ENCODE results near the gene PHACTR1. TPM values are rescaled to one million over a fixed set of nuclear protein-coding genes. Genes with fewer than 3 reads are reported as not detected.

The PHACTR1 gene
- polyA plus RNA-seq, 2 of the 4 experiments (the other 2 are of a cell fraction) = not detected

DNA sequence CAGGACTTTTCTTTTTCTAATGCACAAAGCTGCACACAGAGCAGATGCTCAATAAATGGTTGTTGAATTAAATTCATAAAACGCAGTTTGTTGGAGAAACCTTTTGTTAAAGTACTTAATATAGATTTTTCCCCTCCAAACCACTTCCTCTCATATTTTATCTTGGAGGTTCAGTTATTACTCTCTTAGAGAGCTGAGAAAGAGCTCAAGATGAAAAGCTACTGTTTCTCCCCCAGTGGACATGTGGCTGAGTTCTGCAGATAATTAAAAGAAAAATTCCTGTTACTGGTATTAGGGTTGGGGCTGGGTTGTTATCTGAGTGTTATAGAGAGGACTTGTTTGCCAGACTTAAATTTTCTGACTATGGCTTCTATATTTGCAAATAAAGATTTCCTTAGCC, 317.7 kb downstream of the PHACTR1 start:
- ChIA-PET CTCF (no interaction called here), POLR2A (no interaction called here)
- DNase-seq (ENCODE audit: low read depth in 1 of 2, low spot score in 1 of 2) (no peak), ATAC-seq (no peak), FAIRE-seq (no peak)
- WGBS (ENCODE audit: missing lambda C conversion rate) = 0% methylated on average over 1 of the region's 1 CpG
- TF ChIP-seq ZSCAN20 (CRISPR knock-in tag; IDR thresholded peaks at IDR 0.05) = no peak
- no peak for TF ChIP-seq RARB (CRISPR knock-in tag; IDR thresholded peaks at IDR 0.05)
- no peak for TF ChIP-seq RNF2 (IDR thresholded peaks at IDR 0.05; ENCODE audit: borderline replicate concordance, low read depth)
- TF ChIP-seq, protein P1, sequence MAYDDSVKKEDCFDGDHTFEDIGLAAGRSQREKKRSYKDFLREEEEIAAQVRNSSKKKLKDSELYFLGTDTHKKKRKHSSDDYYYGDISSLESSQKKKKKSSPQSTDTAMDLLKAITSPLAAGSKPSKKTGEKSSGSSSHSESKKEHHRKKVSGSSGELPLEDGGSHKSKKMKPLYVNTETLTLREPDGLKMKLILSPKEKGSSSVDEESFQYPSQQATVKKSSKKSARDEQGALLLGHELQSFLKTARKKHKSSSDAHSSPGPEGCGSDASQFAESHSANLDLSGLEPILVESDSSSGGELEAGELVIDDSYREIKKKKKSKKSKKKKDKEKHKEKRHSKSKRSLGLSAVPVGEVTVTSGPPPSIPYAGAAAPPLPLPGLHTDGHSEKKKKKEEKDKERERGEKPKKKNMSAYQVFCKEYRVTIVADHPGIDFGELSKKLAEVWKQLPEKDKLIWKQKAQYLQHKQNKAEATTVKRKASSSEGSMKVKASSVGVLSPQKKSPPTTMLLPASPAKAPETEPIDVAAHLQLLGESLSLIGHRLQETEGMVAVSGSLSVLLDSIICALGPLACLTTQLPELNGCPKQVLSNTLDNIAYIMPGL (CRISPR knock-in tag; IDR thresholded peaks at IDR 0.05; ENCODE audit: borderline replicate concordance) = no peak
- TF ChIP-seq NFE2L2 (conservative IDR thresholded peaks at IDR 0.05; ENCODE audit: low read length) = no peak
- no peaks in the 10 kb centered on the region for H3K9me3 ChIP-seq
- no peak overlapping the region for H3K4me2 ChIP-seq
- no peak overlapping the region for H3K4me3 ChIP-seq
- no peaks in the 10 kb centered on the region for H3K4me1 ChIP-seq
- H3K27ac ChIP-seq = no peak overlapping the region

DNA sequence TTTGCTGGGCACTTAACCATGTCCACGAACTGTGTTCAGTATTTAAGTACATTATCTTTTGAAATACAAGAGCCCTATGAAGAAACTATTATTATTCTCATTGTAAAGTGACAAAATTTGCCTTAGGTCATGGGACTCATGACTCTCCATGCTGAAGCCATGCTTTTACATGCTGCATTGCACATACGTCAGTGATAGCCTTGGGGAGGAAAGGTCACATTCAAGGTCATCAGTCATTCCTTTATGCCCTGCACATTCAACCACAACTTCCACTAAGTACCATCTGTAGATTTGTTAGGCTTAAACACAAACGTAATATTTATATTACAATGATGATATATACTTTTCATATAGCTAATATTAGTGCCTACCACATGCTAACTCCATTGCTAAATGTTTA, 319.0 kb downstream of the PHACTR1 start:
- POLR2A ChIA-PET = no interaction called here
- no peak for FAIRE-seq

DNA sequence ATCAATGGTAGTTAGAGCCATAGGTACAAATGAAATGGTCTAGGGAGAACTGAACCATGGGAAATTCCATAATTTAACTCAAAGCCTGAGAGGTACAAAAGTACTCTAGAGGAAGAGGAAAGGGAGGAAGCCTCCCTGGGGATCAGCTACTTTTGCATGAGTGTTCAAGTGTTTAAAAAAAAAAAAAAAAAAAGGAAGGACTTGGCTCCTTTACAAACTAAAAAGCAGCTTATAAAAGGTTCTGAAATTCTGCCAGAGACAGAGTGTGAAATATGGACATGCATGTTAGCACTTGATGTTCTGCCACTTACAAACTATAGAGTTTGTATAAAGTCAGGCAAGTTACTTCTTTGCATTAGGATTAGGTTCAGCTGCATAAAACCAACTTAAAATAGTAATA, 321.7 kb downstream of the PHACTR1 start:
- no peak overlapping the region for H3K27ac ChIP-seq
- TF ChIP-seq CEBPB (IDR thresholded peaks at IDR 0.05) (no peak), CBX8 (IDR thresholded peaks at IDR 0.05) (no peak), NPAS2 (CRISPR knock-in tag; IDR thresholded peaks at IDR 0.05; ENCODE audit: borderline replicate concordance) (no peak), SMC3 (IDR thresholded peaks at IDR 0.05) (no peak), EHMT2 (IDR thresholded peaks at IDR 0.05; ENCODE audit: low read depth) (no peak), RCOR1 (IDR thresholded peaks at IDR 0.05; ENCODE audit: low read depth, low read length) (no peak), KDM1A (IDR thresholded peaks at IDR 0.05; ENCODE audit: low read depth) (no peak), FOXS1 (CRISPR knock-in tag; IDR thresholded peaks at IDR 0.05) (no peak), MAFK (IDR thresholded peaks at IDR 0.05; ENCODE audit: partially characterized antibody) (no peak), EP300 (IDR thresholded peaks at IDR 0.05) (no peak), GATA3 (IDR thresholded peaks at IDR 0.05; ENCODE audit: borderline replicate concordance) (no peak)
- TF ChIP-seq, protein P1 (CRISPR knock-in tag; IDR thresholded peaks at IDR 0.05; ENCODE audit: borderline replicate concordance) = no peak
- TF ChIP-seq, protein P2, sequence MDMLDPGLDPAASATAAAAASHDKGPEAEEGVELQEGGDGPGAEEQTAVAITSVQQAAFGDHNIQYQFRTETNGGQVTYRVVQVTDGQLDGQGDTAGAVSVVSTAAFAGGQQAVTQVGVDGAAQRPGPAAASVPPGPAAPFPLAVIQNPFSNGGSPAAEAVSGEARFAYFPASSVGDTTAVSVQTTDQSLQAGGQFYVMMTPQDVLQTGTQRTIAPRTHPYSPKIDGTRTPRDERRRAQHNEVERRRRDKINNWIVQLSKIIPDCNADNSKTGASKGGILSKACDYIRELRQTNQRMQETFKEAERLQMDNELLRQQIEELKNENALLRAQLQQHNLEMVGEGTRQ (IDR thresholded peaks at IDR 0.05) = no peak
- TF ChIP-seq, protein P3, sequence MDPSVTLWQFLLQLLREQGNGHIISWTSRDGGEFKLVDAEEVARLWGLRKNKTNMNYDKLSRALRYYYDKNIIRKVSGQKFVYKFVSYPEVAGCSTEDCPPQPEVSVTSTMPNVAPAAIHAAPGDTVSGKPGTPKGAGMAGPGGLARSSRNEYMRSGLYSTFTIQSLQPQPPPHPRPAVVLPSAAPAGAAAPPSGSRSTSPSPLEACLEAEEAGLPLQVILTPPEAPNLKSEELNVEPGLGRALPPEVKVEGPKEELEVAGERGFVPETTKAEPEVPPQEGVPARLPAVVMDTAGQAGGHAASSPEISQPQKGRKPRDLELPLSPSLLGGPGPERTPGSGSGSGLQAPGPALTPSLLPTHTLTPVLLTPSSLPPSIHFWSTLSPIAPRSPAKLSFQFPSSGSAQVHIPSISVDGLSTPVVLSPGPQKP (IDR thresholded peaks at IDR 0.05; ENCODE audit: low read depth, low read length) = no peak
- H3K4me1 ChIP-seq = no peaks in the 10 kb centered on the region
- ATAC-seq = no peak
- H3K4me3 ChIP-seq = no peak overlapping the region
- no peaks in the 10 kb centered on the region for H3K9me3 ChIP-seq
- ChIA-PET POLR2A (no interaction called here), CTCF (no interaction called here)
- H3K4me2 ChIP-seq = no peak overlapping the region
- FAIRE-seq = no peak
- no peak for DNase-seq (ENCODE audit: low read depth in 1 of 2, low spot score in 1 of 2)

More for the DNA sequence above, 319.0 kb downstream of the PHACTR1 start:
- Histone ChIP-seq H3K9me3 (no peaks in the 10 kb centered on the region), H3K27ac (no peak overlapping the region), H3K4me2 (no peak overlapping the region), H3K4me3 (no peak overlapping the region), H3K4me1 (no peaks in the 10 kb centered on the region)
- TF ChIP-seq ZFP36 (IDR thresholded peaks at IDR 0.05; ENCODE audit: borderline replicate concordance, partially characterized antibody) (no peak), CHD4 (IDR thresholded peaks at IDR 0.05; ENCODE audit: borderline replicate concordance) (no peak), ESRRA (IDR thresholded peaks at IDR 0.05; ENCODE audit: borderline replicate concordance, low read length) (no peak), SMC3 (IDR thresholded peaks at IDR 0.05) (no peak), HOXB5 (CRISPR knock-in tag; IDR thresholded peaks at IDR 0.05) (no peak), JUN (IDR thresholded peaks at IDR 0.05) (no peak), CEBPB (IDR thresholded peaks at IDR 0.05) (no peak), TP53 (CRISPR knock-in tag; IDR thresholded peaks at IDR 0.05) (no peak), NPAS2 (CRISPR knock-in tag; IDR thresholded peaks at IDR 0.05; ENCODE audit: borderline replicate concordance) (no peak)
- TF ChIP-seq, protein P4, sequence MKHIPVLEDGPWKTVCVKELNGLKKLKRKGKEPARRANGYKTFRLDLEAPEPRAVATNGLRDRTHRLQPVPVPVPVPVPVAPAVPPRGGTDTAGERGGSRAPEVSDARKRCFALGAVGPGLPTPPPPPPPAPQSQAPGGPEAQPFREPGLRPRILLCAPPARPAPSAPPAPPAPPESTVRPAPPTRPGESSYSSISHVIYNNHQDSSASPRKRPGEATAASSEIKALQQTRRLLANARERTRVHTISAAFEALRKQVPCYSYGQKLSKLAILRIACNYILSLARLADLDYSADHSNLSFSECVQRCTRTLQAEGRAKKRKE (CRISPR knock-in tag; IDR thresholded peaks at IDR 0.05; ENCODE audit: low read depth) = no peak
- TF ChIP-seq, protein P5, sequence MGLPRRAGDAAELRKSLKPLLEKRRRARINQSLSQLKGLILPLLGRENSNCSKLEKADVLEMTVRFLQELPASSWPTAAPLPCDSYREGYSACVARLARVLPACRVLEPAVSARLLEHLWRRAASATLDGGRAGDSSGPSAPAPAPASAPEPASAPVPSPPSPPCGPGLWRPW (IDR thresholded peaks at IDR 0.05) = no peak
- TF ChIP-seq, protein P3 (IDR thresholded peaks at IDR 0.05; ENCODE audit: low read depth, low read length) = no peak
- CTCF ChIA-PET = no interaction called here
- DNase-seq (ENCODE audit: low read depth in 1 of 2, low spot score in 1 of 2) (no peak), ATAC-seq (no peak)
- WGBS (ENCODE audit: missing lambda C conversion rate) = 10% methylated on average over 3 of the region's 3 CpGs

Data from A549 (cell line).